ENCODE data around the gene FOXS1. TPM values are rescaled to one million over a fixed set of nuclear protein-coding genes. Genes with fewer than 3 reads are reported as not detected.

Gene FOXS1
- total RNA-seq, 1 experiment from 2014 or later, result 0.22 TPM

DNA sequence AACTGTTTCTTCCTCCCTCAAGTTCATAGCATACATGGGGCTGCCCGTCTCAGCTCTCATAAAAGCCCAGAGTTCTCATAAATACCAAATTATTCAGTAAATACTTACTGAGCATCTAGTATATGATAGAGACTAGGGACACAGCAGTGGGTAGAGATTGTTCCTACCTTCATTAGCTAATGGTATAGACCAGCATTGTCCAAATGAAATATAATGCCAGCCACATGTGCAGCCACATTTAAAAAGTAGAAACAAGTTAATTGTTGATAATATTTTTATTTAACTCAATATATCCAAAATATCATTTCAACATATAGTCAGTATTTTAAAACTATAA lies 26.2 kb upstream of the FOXS1 start:
- Histone ChIP-seq H3T11ph (ENCODE audit: low read length) (no peak overlapping the region), H3K18ac (ENCODE audit: insufficient read length, low read depth, low read length) (no peak overlapping the region), H3K4me2 (ENCODE audit: insufficient read depth, insufficient read length, low read length) (no peak overlapping the region), H3K27me3 (ENCODE audit: insufficient read depth, low read length) (peaks cover 16% of the 10 kb centered on the region; the same call in 1 of the 2 replicates), H3K23ac (ENCODE audit: insufficient read length, low read depth, low read length) (no peak overlapping the region), H3K56ac (ENCODE audit: insufficient read length, low read depth, low read length) (no peak overlapping the region), H4K20me1 (ENCODE audit: control insufficient read depth, insufficient read depth, insufficient read length) (no peaks in the 10 kb centered on the region), H2BK20ac (ENCODE audit: low read depth, low read length, poor library complexity, severe bottlenecking) (no peak overlapping the region), H3K14ac (ENCODE audit: insufficient read depth, low read length) (no peak overlapping the region), H2AFZ (ENCODE audit: low read length) (no peak overlapping the region), H2BK12ac (ENCODE audit: insufficient read length, low read depth, low read length) (no peak overlapping the region), H3K23me2 (ENCODE audit: insufficient read length, low read depth, low read length, poor library complexity, severe bottlenecking) (peaks cover 12% of the 10 kb centered on the region), H2BK120ac (ENCODE audit: low read depth, low read length, poor library complexity, severe bottlenecking) (no peak overlapping the region), H2AK5ac (ENCODE audit: insufficient read length, low read length) (no peak overlapping the region), H3K4me1 (ENCODE audit: insufficient read depth, low read length) (no peaks in the 10 kb centered on the region), H3K27ac (ENCODE audit: insufficient read length, low read depth, low read length) (no peak overlapping the region), H3K9ac (ENCODE audit: extremely low read depth, insufficient read length, low read length) (no peak overlapping the region), H2BK15ac (ENCODE audit: low read depth, low read length) (no peak overlapping the region), H3K79me1 (ENCODE audit: insufficient read depth, low read depth, low read length, poor library complexity, severe bottlenecking) (no peaks in the 10 kb centered on the region), H4K8ac (replicated peaks; ENCODE audit: insufficient read length, low read depth, low read length) (no peak overlapping the region), H4K91ac (ENCODE audit: insufficient read length, low read depth, low read length) (no peak overlapping the region), H3K9me3 (ENCODE audit: control insufficient read depth, low read depth, low read length) (no peaks in the 10 kb centered on the region), H4K5ac (ENCODE audit: insufficient read length, low read depth, low read length) (no peak overlapping the region), H3K4ac (ENCODE audit: low read depth, low read length) (no peak overlapping the region), H2BK5ac (ENCODE audit: insufficient read length, low read length) (no peak overlapping the region), H3K79me2 (ENCODE audit: insufficient read depth, low read length) (no peaks in the 10 kb centered on the region)
- Mint-ChIP-seq H3K36me3 (ENCODE audit: insufficient read depth in 1 of 3, low read depth in 3 of 3) (no peaks in the 10 kb centered on the region), H3K9me3 (no peaks in the 10 kb centered on the region), H3K4me3 (no peak overlapping the region), H3K4me1 (peaks cover 11 to 23% of the 10 kb centered on the region in 2 experiments), H3K27me3 (ENCODE audit: low read depth) (peaks cover 65% of the 10 kb centered on the region), H3K27ac (no peak overlapping the region)
- TF ChIP-seq, protein P1, sequence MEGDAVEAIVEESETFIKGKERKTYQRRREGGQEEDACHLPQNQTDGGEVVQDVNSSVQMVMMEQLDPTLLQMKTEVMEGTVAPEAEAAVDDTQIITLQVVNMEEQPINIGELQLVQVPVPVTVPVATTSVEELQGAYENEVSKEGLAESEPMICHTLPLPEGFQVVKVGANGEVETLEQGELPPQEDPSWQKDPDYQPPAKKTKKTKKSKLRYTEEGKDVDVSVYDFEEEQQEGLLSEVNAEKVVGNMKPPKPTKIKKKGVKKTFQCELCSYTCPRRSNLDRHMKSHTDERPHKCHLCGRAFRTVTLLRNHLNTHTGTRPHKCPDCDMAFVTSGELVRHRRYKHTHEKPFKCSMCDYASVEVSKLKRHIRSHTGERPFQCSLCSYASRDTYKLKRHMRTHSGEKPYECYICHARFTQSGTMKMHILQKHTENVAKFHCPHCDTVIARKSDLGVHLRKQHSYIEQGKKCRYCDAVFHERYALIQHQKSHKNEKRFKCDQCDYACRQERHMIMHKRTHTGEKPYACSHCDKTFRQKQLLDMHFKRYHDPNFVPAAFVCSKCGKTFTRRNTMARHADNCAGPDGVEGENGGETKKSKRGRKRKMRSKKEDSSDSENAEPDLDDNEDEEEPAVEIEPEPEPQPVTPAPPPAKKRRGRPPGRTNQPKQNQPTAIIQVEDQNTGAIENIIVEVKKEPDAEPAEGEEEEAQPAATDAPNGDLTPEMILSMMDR (conservative IDR thresholded peaks at IDR 0.05), result no peak
- DNase-seq, result no peak
- WGBS (ENCODE audit: extremely low coverage, insufficient read length, low lambda C conversion rate), result no CpG with 5 or more reads among the region's 1 CpG
